ENCODE data around the gene APOA5. TPM values are rescaled to one million over a fixed set of nuclear protein-coding genes. Genes with fewer than 3 reads are reported as not detected.
A peak's percentile ranks its signal among the peaks of the same experiment; 100 is the strongest.

The APOA5 gene
- total and polyA plus RNA-seq, 2 of the 13 experiments (the other 11 are each of a cell fraction or from before 2014, with no cell fraction given), result 44.0 to 49.1 TPM

GRCh38 chr11:116777056-116777455 is 14.6 kb downstream of the APOA5 start (continued):
- no peak for TF ChIP-seq ARID5B (CRISPR knock-in tag; IDR thresholded peaks at IDR 0.05)
- TF ChIP-seq PPARG (CRISPR knock-in tag; conservative IDR thresholded peaks at IDR 0.05), result no peak
- no peak for TF ChIP-seq ZNF160 (CRISPR knock-in tag; IDR thresholded peaks at IDR 0.05)
- no peak for TF ChIP-seq ELK4 (CRISPR knock-in tag; IDR thresholded peaks at IDR 0.05; ENCODE audit: borderline replicate concordance)
- no peak for TF ChIP-seq ZBTB7B (CRISPR knock-in tag; IDR thresholded peaks at IDR 0.05)
- TF ChIP-seq CREBL2 (CRISPR knock-in tag; IDR thresholded peaks at IDR 0.05; ENCODE audit: borderline replicate concordance), result no peak
- no peak for TF ChIP-seq ZHX1 (CRISPR knock-in tag; IDR thresholded peaks at IDR 0.05; ENCODE audit: low read depth)
- TF ChIP-seq SALL1 (CRISPR knock-in tag; IDR thresholded peaks at IDR 0.05), result no peak
- TF ChIP-seq ZNF350 (CRISPR knock-in tag; IDR thresholded peaks at IDR 0.05; ENCODE audit: borderline replicate concordance, low read depth), result no peak
- TF ChIP-seq GTF2F1 (IDR thresholded peaks at IDR 0.05; ENCODE audit: low read length), result no peak
- TF ChIP-seq ZBED4 (CRISPR knock-in tag; IDR thresholded peaks at IDR 0.05; ENCODE audit: borderline replicate concordance), result no peak
- 0 out of 2 replicates have a peak, but pooled peaks have one; percentile 16 for TF ChIP-seq POGZ (CRISPR knock-in tag; IDR thresholded peaks at IDR 0.05)

All from HepG2 (cell line).